SK-N-MC (cell line): Measurements from ENCODE around the gene SERPINA3.

Source experiments
- EZH2 ChIP-seq: fragments of 200-600 bp; sonication (generic); IDR thresholded peaks from one replicate; pipeline ENCODE4 v1.6.1; 2017; ENCODE audit warnings: antibody characterized with exemption
- FOXP2 ChIP-seq: optimal IDR thresholded peaks from 2 replicates; pipeline ENCODE3; 2011; ENCODE audit warnings: mild to moderate bottlenecking, moderate library complexity; ENCODE audit not compliant: insufficient read depth; ENCODE audit errors: extremely low read length, control extremely low read depth
- POLR2AphosphoS5 ChIP-seq: IDR thresholded peaks from 2 replicates; pipeline ENCODE4 v1.6.1; 2012; ENCODE audit warnings: mild to moderate bottlenecking, low read depth, low read length, borderline replicate concordance

DNA sequence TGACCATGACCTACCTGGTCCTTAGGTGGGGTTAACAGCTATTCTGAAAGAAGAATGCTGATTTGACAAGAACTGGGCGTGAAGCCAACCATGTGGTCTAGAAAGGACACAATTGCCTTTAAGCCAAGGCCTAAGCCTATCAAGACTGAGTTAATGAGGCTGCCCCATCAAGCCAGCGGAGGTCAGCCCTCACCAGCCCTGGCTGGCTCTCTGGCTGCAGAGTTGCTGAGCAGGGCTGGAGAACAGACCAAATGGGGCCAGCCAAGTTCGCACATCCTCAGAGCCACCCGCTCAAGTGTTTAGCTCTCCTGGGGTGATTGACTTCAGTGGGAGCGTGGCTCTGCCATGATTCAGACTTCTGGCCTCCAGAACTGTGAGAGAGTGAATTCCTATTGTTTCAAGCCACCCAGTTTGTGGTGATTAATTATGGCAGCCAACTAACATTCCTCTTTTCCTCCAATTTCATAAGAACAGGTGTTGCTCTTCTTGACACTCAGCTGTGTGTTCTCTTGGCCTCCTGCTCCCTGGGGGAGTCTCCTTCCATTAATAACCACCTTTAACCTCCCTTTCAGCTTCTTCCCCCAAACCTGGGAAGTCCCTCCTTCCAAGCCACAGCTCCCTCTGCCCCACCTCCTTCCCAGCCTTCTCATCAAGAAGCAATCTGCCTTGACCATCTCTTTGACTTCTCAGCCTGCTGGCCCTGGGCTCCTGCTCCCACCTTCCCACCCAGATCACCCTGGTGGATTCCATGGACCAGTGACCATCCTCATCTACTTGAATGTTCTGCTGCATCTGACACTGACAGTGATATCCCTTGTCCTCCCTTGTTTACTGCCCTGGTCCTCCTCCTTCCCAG, 36.2 kb upstream of the SERPINA3 start:
- TF ChIP-seq EZH2 (no peak), POLR2AphosphoS5 (no peak), FOXP2 (no peak)
